ENCODE results near the gene CIAPIN1.

The CIAPIN1 gene

DNA sequence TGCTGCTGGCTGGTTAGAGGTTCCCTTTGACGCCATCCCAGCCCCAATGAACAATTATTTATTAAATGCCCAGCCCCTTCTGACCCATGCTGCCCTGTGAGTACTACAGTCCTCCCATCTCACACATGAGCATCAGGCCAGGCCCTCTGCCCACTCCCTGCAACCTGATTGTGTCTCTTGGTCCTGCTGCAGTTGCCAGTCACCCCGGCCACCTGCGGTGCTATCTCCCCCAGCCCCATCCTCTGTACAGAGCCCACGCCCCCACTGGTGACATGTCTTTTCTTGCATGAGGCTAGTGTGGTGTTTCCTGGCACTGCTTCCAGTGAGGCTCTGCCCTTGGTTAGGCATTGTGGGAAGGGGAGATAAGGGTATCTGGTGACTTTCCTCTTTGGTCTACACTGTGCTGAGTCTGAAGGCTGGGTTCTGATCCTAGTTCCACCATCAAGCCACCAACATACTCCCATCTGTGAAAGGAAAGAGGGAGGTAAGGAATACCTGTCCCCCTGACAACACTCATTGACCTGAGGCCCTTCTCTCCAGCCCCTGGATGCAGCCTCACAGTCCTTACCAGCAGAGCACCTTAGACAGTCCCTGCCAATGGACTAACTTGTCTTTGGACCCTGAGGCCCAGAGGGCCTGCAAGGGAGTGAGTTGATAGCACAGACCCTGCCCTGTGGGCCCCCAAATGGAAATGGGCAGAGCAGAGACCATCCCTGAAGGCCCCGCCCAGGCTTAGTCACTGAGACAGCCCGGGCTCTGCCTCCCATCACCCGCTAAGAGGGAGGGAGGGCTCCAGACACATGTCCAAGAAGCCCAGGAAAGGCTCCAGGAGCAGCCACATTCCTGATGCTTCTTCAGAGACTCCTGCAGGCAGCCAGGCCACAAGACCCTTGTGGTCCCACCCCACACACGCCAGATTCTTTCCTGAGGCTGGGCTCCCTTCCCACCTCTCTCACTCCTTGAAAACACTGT lies 63.6 kb downstream of the CIAPIN1 start:
- H3K27me3 ChIP-seq (ENCODE audit: control insufficient read depth in 2 of 2, insufficient read depth in 2 of 2, low read length in 2 of 2), result no peaks in the 10 kb centered on the region
- H3K9ac ChIP-seq (ENCODE audit: low read depth in 1 of 2, low read length in 2 of 2), result peak overlapping the region in 1 of 2 donors; percentile 14
- H3K27ac ChIP-seq (ENCODE audit: low read depth in 2 of 2, low read length in 2 of 2), result no peak overlapping the region
- no peaks in the 10 kb centered on the region for H3K36me3 ChIP-seq (ENCODE audit: control insufficient read depth in 2 of 2, insufficient read depth in 2 of 2, low read length in 2 of 2)
- H3K4me1 ChIP-seq (ENCODE audit: control insufficient read depth in 2 of 2, insufficient read depth in 2 of 2, low read length in 2 of 2), result peaks cover 12 to 15% of the 10 kb centered on the region in 2 donors
- H3K4me3 ChIP-seq (ENCODE audit: low read length in 2 of 2), result no peak overlapping the region
- H3K9me3 ChIP-seq (ENCODE audit: control insufficient read depth in 2 of 2, low read length in 2 of 2), result no peaks in the 10 kb centered on the region

DNA sequence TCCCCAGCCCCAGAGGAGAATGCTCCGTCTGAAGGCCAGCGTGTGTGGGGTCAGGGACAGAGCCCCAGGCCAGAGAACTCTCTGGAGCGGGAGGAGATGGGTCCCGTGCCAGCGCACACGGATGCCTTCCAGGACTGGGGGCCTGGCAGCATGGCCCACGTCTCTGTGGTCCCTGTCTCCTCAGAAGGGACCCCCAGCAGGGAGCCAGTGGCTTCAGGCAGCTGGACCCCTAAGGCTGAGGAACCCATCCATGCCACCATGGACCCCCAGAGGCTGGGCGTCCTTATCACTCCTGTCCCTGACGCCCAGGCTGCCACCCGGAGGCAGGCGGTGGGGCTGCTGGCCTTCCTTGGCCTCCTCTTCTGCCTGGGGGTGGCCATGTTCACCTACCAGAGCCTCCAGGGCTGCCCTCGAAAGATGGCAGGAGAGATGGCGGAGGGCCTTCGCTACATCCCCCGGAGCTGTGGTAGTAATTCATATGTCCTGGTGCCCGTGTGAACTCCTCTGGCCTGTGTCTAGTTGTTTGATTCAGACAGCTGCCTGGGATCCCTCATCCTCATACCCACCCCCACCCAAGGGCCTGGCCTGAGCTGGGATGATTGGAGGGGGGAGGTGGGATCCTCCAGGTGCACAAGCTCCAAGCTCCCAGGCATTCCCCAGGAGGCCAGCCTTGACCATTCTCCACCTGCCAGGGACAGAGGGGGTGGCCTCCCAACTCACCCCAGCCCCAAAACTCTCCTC lies 64.5 kb downstream of the CIAPIN1 start:
- no peaks in the 10 kb centered on the region for H3K36me3 ChIP-seq (ENCODE audit: control insufficient read depth in 2 of 2, insufficient read depth in 2 of 2, low read length in 2 of 2)
- no peaks in the 10 kb centered on the region for H3K27me3 ChIP-seq (ENCODE audit: control insufficient read depth in 2 of 2, insufficient read depth in 2 of 2, low read length in 2 of 2)
- H3K4me1 ChIP-seq (ENCODE audit: control insufficient read depth in 2 of 2, insufficient read depth in 2 of 2, low read length in 2 of 2), result peaks cover 12 to 16% of the 10 kb centered on the region in 2 donors
- H3K27ac ChIP-seq (ENCODE audit: low read depth in 2 of 2, low read length in 2 of 2), result no peak overlapping the region
- H3K9me3 ChIP-seq (ENCODE audit: control insufficient read depth in 2 of 2, low read length in 2 of 2), result no peaks in the 10 kb centered on the region
- no peak overlapping the region for H3K9ac ChIP-seq (ENCODE audit: low read depth in 1 of 2, low read length in 2 of 2)
- no peak overlapping the region for H3K4me3 ChIP-seq (ENCODE audit: low read length in 2 of 2)

DNA sequence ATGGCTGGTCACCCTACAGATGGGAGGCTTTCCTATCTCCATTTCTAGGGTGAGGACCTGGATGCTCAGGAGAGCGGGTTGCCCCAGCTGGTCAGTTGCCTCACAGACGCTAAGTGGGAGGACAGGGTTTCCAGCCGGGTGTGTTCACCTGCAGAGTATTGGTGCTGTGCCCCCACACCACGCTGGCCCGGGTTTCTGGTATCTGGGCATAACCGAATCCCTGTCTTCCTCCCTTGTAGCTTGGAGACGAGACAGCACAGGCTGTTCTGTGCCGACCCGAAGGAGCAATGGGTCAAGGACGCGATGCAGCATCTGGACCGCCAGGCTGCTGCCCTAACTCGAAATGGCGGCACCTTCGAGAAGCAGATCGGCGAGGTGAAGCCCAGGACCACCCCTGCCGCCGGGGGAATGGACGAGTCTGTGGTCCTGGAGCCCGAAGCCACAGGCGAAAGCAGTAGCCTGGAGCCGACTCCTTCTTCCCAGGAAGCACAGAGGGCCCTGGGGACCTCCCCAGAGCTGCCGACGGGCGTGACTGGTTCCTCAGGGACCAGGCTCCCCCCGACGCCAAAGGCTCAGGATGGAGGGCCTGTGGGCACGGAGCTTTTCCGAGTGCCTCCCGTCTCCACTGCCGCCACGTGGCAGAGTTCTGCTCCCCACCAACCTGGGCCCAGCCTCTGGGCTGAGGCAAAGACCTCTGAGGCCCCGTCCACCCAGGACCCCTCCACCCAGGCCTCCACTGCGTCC lies 65.2 kb downstream of the CIAPIN1 start:
- H3K9ac ChIP-seq (ENCODE audit: low read depth in 1 of 2, low read length in 2 of 2), result no peak overlapping the region
- no peak overlapping the region for H3K27ac ChIP-seq (ENCODE audit: low read depth in 2 of 2, low read length in 2 of 2)
- no peaks in the 10 kb centered on the region for H3K27me3 ChIP-seq (ENCODE audit: control insufficient read depth in 2 of 2, insufficient read depth in 2 of 2, low read length in 2 of 2)
- no peaks in the 10 kb centered on the region for H3K9me3 ChIP-seq (ENCODE audit: control insufficient read depth in 2 of 2, low read length in 2 of 2)
- peaks cover 12 to 16% of the 10 kb centered on the region in 2 donors for H3K4me1 ChIP-seq (ENCODE audit: control insufficient read depth in 2 of 2, insufficient read depth in 2 of 2, low read length in 2 of 2)
- H3K36me3 ChIP-seq (ENCODE audit: control insufficient read depth in 2 of 2, insufficient read depth in 2 of 2, low read length in 2 of 2), result no peaks in the 10 kb centered on the region
- no peak overlapping the region for H3K4me3 ChIP-seq (ENCODE audit: low read length in 2 of 2)

DNA sequence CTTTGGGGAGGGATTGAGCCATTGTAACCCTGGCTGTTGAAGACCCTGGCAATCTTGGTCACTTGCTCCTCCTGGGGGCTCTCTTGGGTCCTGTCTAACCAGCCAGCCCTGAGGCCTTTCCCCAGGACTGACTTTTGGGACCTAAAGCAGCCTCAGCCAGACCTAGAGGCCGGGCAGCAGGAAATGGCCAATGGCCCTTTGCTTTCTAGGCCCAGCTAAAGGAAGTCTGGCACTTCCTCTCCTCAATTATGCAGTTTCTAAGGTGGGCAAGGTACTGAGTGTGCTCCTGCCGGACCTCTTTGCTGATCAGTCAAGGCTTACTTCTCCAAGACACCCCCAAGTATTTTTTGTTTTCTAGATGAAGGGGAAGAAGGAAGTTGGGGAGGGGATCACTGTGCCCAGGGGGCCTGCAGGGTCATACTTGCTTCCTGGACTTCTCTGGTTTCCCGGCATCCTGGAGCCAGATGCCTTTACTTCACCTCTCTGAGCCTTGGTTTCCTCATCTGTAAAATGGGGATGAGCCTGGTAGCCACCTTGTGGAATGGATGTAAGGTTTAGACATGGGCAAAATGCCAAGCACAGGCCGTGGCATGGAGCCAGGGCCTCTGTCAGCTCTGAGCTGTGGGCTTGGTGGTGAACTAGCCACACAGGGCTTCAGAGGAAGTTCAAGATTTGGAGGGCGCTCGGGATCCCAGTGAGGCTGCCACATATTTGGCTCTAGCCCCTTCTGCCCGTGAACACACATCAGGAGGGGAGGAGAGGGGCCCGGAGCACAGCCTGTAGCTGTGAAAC lies 66.3 kb downstream of the CIAPIN1 start:
- no peaks in the 10 kb centered on the region for H3K36me3 ChIP-seq (ENCODE audit: control insufficient read depth in 2 of 2, insufficient read depth in 2 of 2, low read length in 2 of 2)
- H3K4me1 ChIP-seq (ENCODE audit: control insufficient read depth in 2 of 2, insufficient read depth in 2 of 2, low read length in 2 of 2), result peaks cover 12 to 14% of the 10 kb centered on the region in 2 donors
- no peaks in the 10 kb centered on the region for H3K9me3 ChIP-seq (ENCODE audit: control insufficient read depth in 2 of 2, low read length in 2 of 2)
- H3K9ac ChIP-seq (ENCODE audit: low read depth in 1 of 2, low read length in 2 of 2), result no peak overlapping the region
- H3K27me3 ChIP-seq (ENCODE audit: control insufficient read depth in 2 of 2, insufficient read depth in 2 of 2, low read length in 2 of 2), result no peaks in the 10 kb centered on the region
- no peak overlapping the region for H3K4me3 ChIP-seq (ENCODE audit: low read length in 2 of 2)
- H3K27ac ChIP-seq (ENCODE audit: low read depth in 2 of 2, low read length in 2 of 2), result no peak overlapping the region

DNA sequence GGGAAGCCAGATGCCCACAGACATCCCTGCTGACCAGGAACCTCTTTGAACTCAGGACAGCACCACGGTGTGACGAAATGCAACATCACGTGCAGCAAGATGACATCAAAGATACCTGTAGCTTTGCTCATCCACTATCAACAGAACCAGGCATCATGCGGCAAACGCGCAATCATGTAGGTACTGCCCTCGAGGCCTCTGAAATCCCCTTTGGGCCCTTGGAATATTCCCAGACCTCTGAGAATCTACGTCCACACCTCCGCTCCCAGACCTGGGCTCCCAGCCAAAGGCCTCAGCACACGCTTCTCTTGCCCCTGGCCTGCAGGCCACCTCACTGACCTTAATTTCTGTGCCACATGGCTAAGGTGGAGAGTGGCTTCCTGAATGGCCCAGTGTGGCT lies 67.6 kb downstream of the CIAPIN1 start:
- no peaks in the 10 kb centered on the region for H3K27me3 ChIP-seq (ENCODE audit: control insufficient read depth in 2 of 2, insufficient read depth in 2 of 2, low read length in 2 of 2)
- no peak overlapping the region for H3K9ac ChIP-seq (ENCODE audit: low read depth in 1 of 2, low read length in 2 of 2)
- H3K9me3 ChIP-seq (ENCODE audit: control insufficient read depth in 2 of 2, low read length in 2 of 2), result no peaks in the 10 kb centered on the region
- no peaks in the 10 kb centered on the region for H3K36me3 ChIP-seq (ENCODE audit: control insufficient read depth in 2 of 2, insufficient read depth in 2 of 2, low read length in 2 of 2)
- H3K27ac ChIP-seq (ENCODE audit: low read depth in 2 of 2, low read length in 2 of 2), result no peak overlapping the region
- H3K4me1 ChIP-seq (ENCODE audit: control insufficient read depth in 2 of 2, insufficient read depth in 2 of 2, low read length in 2 of 2), result peaks cover 10 to 12% of the 10 kb centered on the region in 2 donors
- no peak overlapping the region for H3K4me3 ChIP-seq (ENCODE audit: low read length in 2 of 2)

Measured in mucosa of rectum (tissue), 2 donors.